SK-N-SH (cell line): Measurements from ENCODE around the gene BCLAF1. TPM values are rescaled to one million over a fixed set of nuclear protein-coding genes. Genes with fewer than 3 reads are reported as not detected.

ENCODE experiments used
- CTCF ChIA-PET: fragments of 300-600, 350-600 bp; formaldehyde crosslinking; extraction: SDS; loops from one replicate; lab custom pipeline; 2021; lab: Yijun Ruan, JAX
- POLR2A ChIA-PET: fragments of 350-600 bp; sonication (Branson Sonifier 250); formaldehyde crosslinking; extraction: SDS; loops from one replicate; lab custom pipeline; 2020; ENCODE audit warnings: antibody characterized with exemption, inconsistent platforms; lab: Yijun Ruan, JAX
- DNase-seq: peaks from one replicate; pipeline ENCODE4 v3.0.0; 2012
- H2AFZ ChIP-seq: fragments of 200-600 bp; sonication (generic); 2 replicates; pipeline ENCODE4 v1.8.1; 2016; ENCODE audit warnings: antibody characterized with exemption, mild to moderate bottlenecking, low read depth
- H3F3A ChIP-seq: fragments of 200-600 bp; sonication (generic); replicated peaks from 2 replicates; pipeline ENCODE3; 2016; ENCODE audit warnings: antibody characterized with exemption, mild to moderate bottlenecking; ENCODE audit not compliant: insufficient read depth
- H3K27ac ChIP-seq, 2 experiments: fragments of 200-500 bp in 1 of 2; fragments of 200-600 bp in 1 of 2; sonication (Bioruptor generic) in 1 of 2; sonication (generic), shearing (Covaris generic) in 1 of 2; 2 replicates each; pipeline versions ENCODE4 v1.5.1 to v1.6.1; 2014 to 2016; ENCODE audit warnings: low read depth in 2 of 2, inconsistent platforms in 1 of 2, low read length in 1 of 2, mild to moderate bottlenecking in 1 of 2, mixed read lengths in 1 of 2
- H3K27me3 ChIP-seq: fragments of 200-600 bp; sonication (generic), shearing (Covaris generic); 2 replicates; pipeline ENCODE4 v1.6.1; 2016; ENCODE audit warnings: mixed run types; ENCODE audit not compliant: insufficient read depth
- H3K36me3 ChIP-seq, 2 experiments: fragments of 200-500 bp in 1 of 2; fragments of 200-600 bp in 1 of 2; sonication (Bioruptor generic) in 1 of 2; sonication (generic) in 1 of 2; replicated peaks in 1 of 2; 2 replicates each; pipeline versions ENCODE3 to v1.5.1; 2014 to 2016; ENCODE audit warnings: low read length in 1 of 2, mild to moderate bottlenecking in 1 of 2; ENCODE audit not compliant: insufficient read depth in 2 of 2, control insufficient read depth in 1 of 2
- H3K4me1 ChIP-seq, 2 experiments: fragments of 200-500 bp in 1 of 2; fragments of 200-600 bp in 1 of 2; sonication (Bioruptor generic) in 1 of 2; sonication (generic), shearing (Covaris generic) in 1 of 2; 2 replicates each; pipeline versions ENCODE4 v1.5.1 to v1.6.1; 2014 to 2016; ENCODE audit warnings: low read depth in 1 of 2, low read length in 1 of 2, mixed run types in 1 of 2; ENCODE audit not compliant: insufficient read depth in 2 of 2, control insufficient read depth in 1 of 2
- H3K4me2 ChIP-seq: fragments of 200-600 bp; sonication (generic), shearing (Covaris generic); 2 replicates; pipeline ENCODE4 v1.6.1; 2017; ENCODE audit warnings: mixed run types
- H3K4me3 ChIP-seq, 2 experiments: fragments of 200-500 bp in 1 of 2; fragments of 200-600 bp in 1 of 2; sonication (Bioruptor generic) in 1 of 2; sonication (generic), shearing (Covaris generic) in 1 of 2; 2 replicates each; pipeline versions ENCODE4 v1.5.1 to v1.8.1; 2014 to 2016; ENCODE audit warnings: low read depth in 2 of 2, inconsistent platforms in 1 of 2, low read length in 1 of 2, mild to moderate bottlenecking in 1 of 2, mixed read lengths in 1 of 2, moderate library complexity in 1 of 2
- H3K79me2 ChIP-seq: fragments of 200-600 bp; sonication (generic); 2 replicates; pipeline ENCODE4 v1.8.1; 2017; ENCODE audit warnings: mild to moderate bottlenecking; ENCODE audit not compliant: insufficient read depth
- H3K9ac ChIP-seq: fragments of 200-600 bp; sonication (generic); 2 replicates; pipeline ENCODE4 v1.6.1; 2017; ENCODE audit warnings: mixed run types
- H3K9me2 ChIP-seq: fragments of 200-600 bp; sonication (generic); 2 replicates; pipeline ENCODE4 v1.6.1; 2017; ENCODE audit warnings: mixed run types
- H3K9me3 ChIP-seq: fragments of 200-600 bp; sonication (generic); 2 replicates; pipeline ENCODE4 v1.6.1; 2017; ENCODE audit warnings: mixed run types, mild to moderate bottlenecking, moderate library complexity
- H4K20me1 ChIP-seq: fragments of 200-600 bp; sonication (generic); 2 replicates; pipeline ENCODE4 v1.6.1; 2017; ENCODE audit warnings: mild to moderate bottlenecking, mixed run types; ENCODE audit not compliant: insufficient read depth
- FOSL2 ChIP-seq: IDR thresholded peaks from 2 replicates; pipeline ENCODE4 v1.4.0; 2012; ENCODE audit warnings: low read depth, mild to moderate bottlenecking, moderate library complexity, borderline replicate concordance
- FOXJ3 ChIP-seq: sonication (generic); formaldehyde crosslinking; IDR thresholded peaks from 2 replicates; pipeline ENCODE4 v1.5.1; 2020; ENCODE audit warnings: mild to moderate bottlenecking, missing genetic modification reagents
- FOXM1 ChIP-seq: IDR thresholded peaks from 2 replicates; pipeline ENCODE4 v1.4.0; 2012; ENCODE audit warnings: low read depth, mild to moderate bottlenecking
- GABPA ChIP-seq: IDR thresholded peaks from 2 replicates; pipeline ENCODE4 v1.4.0; 2012; ENCODE audit warnings: low read depth, mild to moderate bottlenecking
- JUND ChIP-seq: IDR thresholded peaks from 2 replicates; pipeline ENCODE4 v1.4.0; 2012
- MXI1 ChIP-seq: IDR thresholded peaks from 2 replicates; pipeline ENCODE4 v1.6.1; 2012; ENCODE audit warnings: mild to moderate bottlenecking, low read depth, low read length, improper control_type of control experiment
- NFIC ChIP-seq: IDR thresholded peaks from 2 replicates; pipeline ENCODE4 v1.4.0; 2012; ENCODE audit warnings: borderline replicate concordance
- POLR2AphosphoS5 ChIP-seq: IDR thresholded peaks from 2 replicates; pipeline ENCODE4 v1.6.1; 2012; ENCODE audit warnings: low read depth, low read length
- RAD21 ChIP-seq: IDR thresholded peaks from 2 replicates; pipeline ENCODE4 v1.6.1; 2012; ENCODE audit warnings: mild to moderate bottlenecking, low read length
- RFX5 ChIP-seq: IDR thresholded peaks from 2 replicates; pipeline ENCODE4 v1.6.1; 2012; ENCODE audit warnings: mild to moderate bottlenecking, improper control_type of control experiment, low read length
- SIN3A ChIP-seq: IDR thresholded peaks from 2 replicates; pipeline ENCODE4 v1.6.1; 2012; ENCODE audit warnings: low read depth, mild to moderate bottlenecking, low read length, moderate library complexity, borderline replicate concordance
- SMC3 ChIP-seq: IDR thresholded peaks from 2 replicates; pipeline ENCODE4 v1.6.1; 2012; ENCODE audit warnings: low read depth, low read length, improper control_type of control experiment
- TEAD4 ChIP-seq: IDR thresholded peaks from 2 replicates; pipeline ENCODE4 v1.4.0; 2012; ENCODE audit warnings: mild to moderate bottlenecking, borderline replicate concordance; ENCODE audit not compliant: insufficient read depth
- YY1 ChIP-seq: IDR thresholded peaks from 2 replicates; pipeline ENCODE4 v1.4.0; 2012; ENCODE audit warnings: low read depth, mild to moderate bottlenecking
- WGBS: methylation state at CpG from one replicate; pipeline ENCODE4 v1.1.6; 2017; ENCODE audit warnings: low lambda C conversion rate; 5-methylcytosine and 5-hydroxymethylcytosine counted together
- polyA plus RNA-seq, 3 experiments: library from polyadenylated mRNA; depleted of rRNA; stranded (reverse); fragments of >200 nt; gene quantifications; 2 replicates each; pipeline ENCODE4 v1.2.3, GENCODE V29; 2012
- TF ChIP-seq, protein P1 (sequence below): IDR thresholded peaks from 2 replicates; pipeline ENCODE4 v1.4.0; 2012; ENCODE audit warnings: low read depth, borderline replicate concordance
- TF ChIP-seq, protein P2 (sequence below): IDR thresholded peaks from 2 replicates; pipeline ENCODE4; 2012
- TF ChIP-seq, protein P3 (sequence below): IDR thresholded peaks from 2 replicates; pipeline ENCODE4 v1.4.0; 2012; ENCODE audit warnings: low read depth
- TF ChIP-seq, protein P4 (sequence below): fragments of 150-350 bp; IDR thresholded peaks from 2 replicates; pipeline ENCODE4 v1.6.1; 2016; ENCODE audit warnings: mild to moderate bottlenecking, low read depth, low read length

Gene BCLAF1
- polyA plus RNA-seq, 1 of the 3 experiments (the other 2 are of a cell fraction): 21.9 TPM

DNA sequence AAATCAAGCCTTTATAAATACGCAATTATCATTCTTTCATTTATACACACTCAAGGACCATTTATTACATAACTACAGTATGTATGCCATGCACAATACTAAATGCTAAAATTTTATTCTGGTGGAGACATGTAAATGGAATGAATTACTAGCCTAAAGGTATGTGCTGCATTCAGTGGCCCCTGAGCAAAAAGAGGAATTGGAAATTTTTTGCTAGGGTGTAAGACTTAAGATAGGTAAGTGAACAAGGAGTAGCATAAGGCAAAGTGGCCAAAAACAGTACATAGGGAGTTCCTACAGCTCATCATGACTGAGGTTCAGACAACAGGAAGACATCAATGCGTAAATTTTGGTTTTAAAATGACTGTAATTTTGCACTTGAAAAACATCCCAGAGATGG is 37.2 kb downstream of the BCLAF1 start:
- no peaks in the 10 kb centered on the region for H3K27me3 ChIP-seq
- no peak for DNase-seq
- H3K4me3 ChIP-seq: no peak overlapping the region
- ChIA-PET CTCF (interaction anchor here (0.6 to 2.5 kb wide), 5 partner anchors 25 to 830 kb away, joined by 3 to 6 read pairs (median 3); no protein-coding TSS in a partner anchor), POLR2A (no interaction called here)
- H3K36me3 ChIP-seq: peaks cover 9 to 35% of the 10 kb centered on the region in 2 experiments
- no peak overlapping the region for H3K27ac ChIP-seq
- H2AFZ ChIP-seq: no peak overlapping the region
- H3K4me2 ChIP-seq: no peak overlapping the region
- peaks cover 57% of the 10 kb centered on the region for H3F3A ChIP-seq
- peaks cover 0 to 21% of the 10 kb centered on the region in 2 experiments; a peak in 2 of 4 replicates for H3K4me1 ChIP-seq
- no peaks in the 10 kb centered on the region for H3K9me2 ChIP-seq
- H3K79me2 ChIP-seq: peaks cover 18% of the 10 kb centered on the region; the same call in 1 of the 2 replicates
- no peaks in the 10 kb centered on the region for H3K9me3 ChIP-seq
- 59% methylated on average over 2 of the region's 2 CpGs for WGBS
- TF ChIP-seq, protein P1, sequence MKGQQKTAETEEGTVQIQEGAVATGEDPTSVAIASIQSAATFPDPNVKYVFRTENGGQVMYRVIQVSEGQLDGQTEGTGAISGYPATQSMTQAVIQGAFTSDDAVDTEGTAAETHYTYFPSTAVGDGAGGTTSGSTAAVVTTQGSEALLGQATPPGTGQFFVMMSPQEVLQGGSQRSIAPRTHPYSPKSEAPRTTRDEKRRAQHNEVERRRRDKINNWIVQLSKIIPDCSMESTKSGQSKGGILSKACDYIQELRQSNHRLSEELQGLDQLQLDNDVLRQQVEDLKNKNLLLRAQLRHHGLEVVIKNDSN: no peak
- TF ChIP-seq FOXJ3 (CRISPR knock-in tag) (no peak), FOXM1 (no peak), TEAD4 (no peak), JUND (no peak), FOSL2 (no peak), GABPA (no peak), RAD21 (no peak), NFIC (no peak), YY1 (no peak), POLR2AphosphoS5 (no peak), RFX5 (no peak), SIN3A (no peak), SMC3 (no peak), MXI1 (no peak)
- TF ChIP-seq, protein P2, sequence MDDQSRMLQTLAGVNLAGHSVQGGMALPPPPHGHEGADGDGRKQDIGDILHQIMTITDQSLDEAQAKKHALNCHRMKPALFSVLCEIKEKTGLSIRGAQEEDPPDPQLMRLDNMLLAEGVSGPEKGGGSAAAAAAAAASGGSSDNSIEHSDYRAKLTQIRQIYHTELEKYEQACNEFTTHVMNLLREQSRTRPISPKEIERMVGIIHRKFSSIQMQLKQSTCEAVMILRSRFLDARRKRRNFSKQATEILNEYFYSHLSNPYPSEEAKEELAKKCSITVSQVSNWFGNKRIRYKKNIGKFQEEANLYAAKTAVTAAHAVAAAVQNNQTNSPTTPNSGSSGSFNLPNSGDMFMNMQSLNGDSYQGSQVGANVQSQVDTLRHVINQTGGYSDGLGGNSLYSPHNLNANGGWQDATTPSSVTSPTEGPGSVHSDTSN: no peak
- TF ChIP-seq, protein P3, sequence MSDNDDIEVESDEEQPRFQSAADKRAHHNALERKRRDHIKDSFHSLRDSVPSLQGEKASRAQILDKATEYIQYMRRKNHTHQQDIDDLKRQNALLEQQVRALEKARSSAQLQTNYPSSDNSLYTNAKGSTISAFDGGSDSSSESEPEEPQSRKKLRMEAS: no peak
- TF ChIP-seq, protein P4, sequence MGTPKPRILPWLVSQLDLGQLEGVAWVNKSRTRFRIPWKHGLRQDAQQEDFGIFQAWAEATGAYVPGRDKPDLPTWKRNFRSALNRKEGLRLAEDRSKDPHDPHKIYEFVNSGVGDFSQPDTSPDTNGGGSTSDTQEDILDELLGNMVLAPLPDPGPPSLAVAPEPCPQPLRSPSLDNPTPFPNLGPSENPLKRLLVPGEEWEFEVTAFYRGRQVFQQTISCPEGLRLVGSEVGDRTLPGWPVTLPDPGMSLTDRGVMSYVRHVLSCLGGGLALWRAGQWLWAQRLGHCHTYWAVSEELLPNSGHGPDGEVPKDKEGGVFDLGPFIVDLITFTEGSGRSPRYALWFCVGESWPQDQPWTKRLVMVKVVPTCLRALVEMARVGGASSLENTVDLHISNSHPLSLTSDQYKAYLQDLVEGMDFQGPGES: no peak
- no peak overlapping the region for H3K9ac ChIP-seq
- no peaks in the 10 kb centered on the region for H4K20me1 ChIP-seq
